ENCODE measurements around the gene AP3B1. TPM values are rescaled to one million over a fixed set of nuclear protein-coding genes. Genes with fewer than 3 reads are reported as not detected.
"Not testable (repeated sequence)": the region's sequence is repeated elsewhere in the genome, so short reads cannot be mapped to it uniquely, and the experiment has no call there.

Gene AP3B1
- total and polyA plus RNA-seq, 3 donors from 2014 or later, result 32.0 to 77.3 (median 74.0) TPM

- H3K27ac ChIP-seq, result no peak overlapping the region
- TF ChIP-seq CTCF (IDR thresholded peaks at IDR 0.05), result no peak
- no peak for TF ChIP-seq POLR2A (IDR thresholded peaks at IDR 0.05)
- intact Hi-C loops (cut with DNase I; ENCODE audit: low total_unique reads), result no loop called here
These were observed 116.1 kb downstream of the AP3B1 start for GRCh38 chr5:78178356-78178755.

DNA sequence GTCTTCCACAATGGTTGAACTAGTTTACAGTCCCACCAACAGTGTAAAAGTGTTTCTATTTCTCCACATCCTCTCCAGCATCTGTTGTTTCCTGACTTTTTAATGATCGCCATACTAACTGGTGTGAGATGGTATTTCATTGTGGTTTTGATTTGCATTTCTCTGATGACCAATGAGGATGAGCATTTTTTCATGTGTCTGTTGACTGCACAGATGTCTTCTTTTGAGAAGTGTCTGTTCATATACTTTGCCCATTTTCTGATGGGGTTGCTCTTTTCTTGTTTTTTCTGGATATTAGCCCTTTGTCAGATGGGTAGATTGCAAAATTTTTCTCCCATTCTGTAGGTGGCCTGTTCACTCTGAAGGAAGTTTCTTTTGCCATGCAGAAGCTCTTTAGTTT lies 124.2 kb downstream of the AP3B1 start:
- H3K27me3 ChIP-seq; DNase-seq; H3K36me3 ChIP-seq (ENCODE audit: low read depth, missing control alignments); H3K27ac ChIP-seq; H3K4me1 ChIP-seq; H3K4me3 ChIP-seq; H3K9me3 ChIP-seq; intact Hi-C loops (cut with DNase I; ENCODE audit: low total_unique reads): not testable (repeated sequence)
- 94 to 100% methylated on average over 1 of the region's 1 CpG for WGBS, 2 donors

More at GRCh38 chr5:78178356-78178755, 116.1 kb downstream of the AP3B1 start:
- Histone ChIP-seq H3K36me3 (ENCODE audit: low read depth, missing control alignments) (no peaks in the 10 kb centered on the region), H3K4me3 (no peak overlapping the region), H3K4me1 (no peaks in the 10 kb centered on the region), H3K9me3 (no peaks in the 10 kb centered on the region), H3K27me3 (no peaks in the 10 kb centered on the region)
- no peak for DNase-seq
- WGBS, 2 donors, result 95 to 100% methylated on average over 5 of the region's 5 CpGs

- Histone ChIP-seq H3K9me3 (no peaks in the 10 kb centered on the region), H3K27ac (no peak overlapping the region), H3K36me3 (ENCODE audit: low read depth, missing control alignments) (no peaks in the 10 kb centered on the region), H3K4me1 (no peaks in the 10 kb centered on the region), H3K27me3 (no peaks in the 10 kb centered on the region), H3K4me3 (no peak overlapping the region)
- TF ChIP-seq CTCF (IDR thresholded peaks at IDR 0.05), result peak in 2 of 3 experiments; percentile 19 to 20
- no peak for TF ChIP-seq POLR2A (IDR thresholded peaks at IDR 0.05)
- no peak for DNase-seq
- intact Hi-C loops (cut with DNase I; ENCODE audit: low total_unique reads), result no loop called here
- 88 to 92% methylated on average over 3 of the region's 3 CpGs for WGBS, 2 donors
These were observed 132.1 kb downstream of the AP3B1 start for GRCh38 chr5:78162253-78162862.

DNA sequence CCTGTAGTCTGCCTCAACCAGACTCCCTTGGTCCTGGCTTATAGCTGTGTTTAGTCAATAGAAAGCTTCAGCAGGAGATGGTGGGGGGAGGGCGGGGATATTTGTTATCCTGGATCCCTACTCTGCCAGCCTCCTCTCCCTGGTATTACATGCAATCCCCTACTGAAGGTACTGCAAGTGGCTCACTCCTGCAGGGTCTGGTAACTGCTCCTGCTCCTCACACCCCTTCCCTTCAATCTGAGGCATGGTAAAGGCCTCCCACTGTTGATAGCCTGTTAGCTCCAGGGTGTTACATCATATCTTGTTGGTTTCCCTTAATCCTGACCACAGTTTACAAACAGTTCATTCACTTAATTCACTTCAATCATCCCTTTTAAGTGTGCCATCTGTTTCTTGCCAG lies 137.5 kb downstream of the AP3B1 start:
- no peak overlapping the region for H3K27ac ChIP-seq
- H3K27me3 ChIP-seq, result no peaks in the 10 kb centered on the region
- H3K36me3 ChIP-seq (ENCODE audit: low read depth, missing control alignments), result no peaks in the 10 kb centered on the region
- H3K4me3 ChIP-seq, result no peak overlapping the region
- no peaks in the 10 kb centered on the region for H3K4me1 ChIP-seq
- 89 to 94% methylated on average over 1 of the region's 1 CpG for WGBS, 2 donors
- DNase-seq, result no peak
- H3K9me3 ChIP-seq, result no peaks in the 10 kb centered on the region
- no peak for TF ChIP-seq CTCF (IDR thresholded peaks at IDR 0.05)
- no peak for TF ChIP-seq POLR2A (IDR thresholded peaks at IDR 0.05)
- intact Hi-C loops (cut with DNase I; ENCODE audit: low total_unique reads), result no loop called here

DNA sequence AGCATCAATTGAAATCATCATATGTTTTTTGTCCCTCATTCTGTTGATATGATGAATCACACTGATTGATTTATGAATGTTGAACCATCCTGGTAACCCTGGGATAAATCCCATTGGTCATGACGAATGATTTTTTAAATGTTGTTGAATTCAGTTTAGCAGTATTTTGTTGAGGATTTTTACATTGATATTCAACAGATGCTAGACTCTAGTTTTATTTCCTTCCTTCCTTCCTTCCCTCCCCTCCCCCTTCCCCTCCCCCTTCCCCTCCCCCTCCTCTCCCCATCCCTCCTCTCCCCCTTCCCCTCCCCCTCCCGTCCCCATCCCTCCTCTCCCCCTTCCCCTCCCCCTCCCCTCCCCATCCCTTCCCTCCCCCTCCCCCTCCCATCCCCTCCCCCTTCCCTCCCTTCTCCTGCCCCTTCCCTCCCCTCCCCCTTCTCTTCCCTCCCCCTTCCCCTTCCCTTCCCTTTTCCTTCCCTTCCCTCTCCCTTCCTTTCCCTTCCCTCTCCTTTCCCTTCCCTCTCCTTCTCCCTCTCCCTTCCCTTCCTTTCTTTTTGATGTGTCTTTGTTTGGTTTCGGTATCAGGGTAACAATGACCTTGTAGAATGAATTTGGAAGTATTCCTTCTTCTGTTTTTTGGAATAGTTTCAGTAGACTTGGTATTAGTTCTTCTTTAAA lies 142.8 kb downstream of the AP3B1 start:
- WGBS, 2 donors, result 85% methylated on average over 3 of the region's 3 CpGs

More for the DNA sequence above, 142.8 kb downstream of the AP3B1 start:
- TF ChIP-seq POLR2A (IDR thresholded peaks at IDR 0.05) (no peak), CTCF (IDR thresholded peaks at IDR 0.05) (no peak)
- DNase-seq, result no peak
- Histone ChIP-seq H3K36me3 (ENCODE audit: low read depth, missing control alignments) (no peaks in the 10 kb centered on the region), H3K27ac (no peak overlapping the region), H3K9me3 (no peaks in the 10 kb centered on the region), H3K4me1 (no peaks in the 10 kb centered on the region), H3K27me3 (no peaks in the 10 kb centered on the region), H3K4me3 (no peak overlapping the region)
- intact Hi-C loops (cut with DNase I; ENCODE audit: low total_unique reads), result no loop called here

Measured in testis (tissue), 3 donors.